Neuronal stem cell (in vitro differentiated cells): ENCODE measurements around the gene C2orf76.

ENCODE experiments used
- DNase-seq: peaks from one replicate; pipeline ENCODE4 v3.0.0-alpha.2; 2013; ENCODE audit warnings: low spot score
- H2AFZ ChIP-seq: one replicate; pipeline ENCODE4 v1.6.1; 2013; ENCODE audit warnings: mild to moderate bottlenecking, low read length, inconsistent platforms
- H2AK5ac ChIP-seq: 2 replicates; pipeline ENCODE4 v1.6.1; 2013; ENCODE audit warnings: low read depth, mild to moderate bottlenecking, inconsistent platforms, low read length, moderate library complexity, mixed read lengths
- H2BK120ac ChIP-seq: 2 replicates; pipeline ENCODE4 v1.6.1; 2013; ENCODE audit warnings: low read depth, mild to moderate bottlenecking, inconsistent platforms, low read length, moderate library complexity, mixed read lengths
- H2BK12ac ChIP-seq: one replicate; pipeline ENCODE4 v1.6.1; 2013; ENCODE audit warnings: low read length, inconsistent platforms
- H2BK15ac ChIP-seq: 2 replicates; pipeline ENCODE4 v1.6.1; 2013; ENCODE audit warnings: mild to moderate bottlenecking, low read length, inconsistent platforms, mixed read lengths
- H2BK5ac ChIP-seq: one replicate; pipeline ENCODE4 v1.6.1; 2013; ENCODE audit warnings: inconsistent platforms, mild to moderate bottlenecking, low read length, moderate library complexity
- H3K14ac ChIP-seq: one replicate; pipeline ENCODE4 v1.6.1; 2013; ENCODE audit warnings: low read length, inconsistent platforms
- H3K18ac ChIP-seq: 2 replicates; pipeline ENCODE4 v1.6.1; 2013; ENCODE audit warnings: low read length, inconsistent platforms
- H3K23ac ChIP-seq: 2 replicates; pipeline ENCODE4 v1.6.1; 2013; ENCODE audit warnings: low read depth, mild to moderate bottlenecking, mixed read lengths, low read length, inconsistent platforms; ENCODE audit not compliant: poor library complexity
- H3K27ac ChIP-seq: replicated peaks from 3 replicates; pipeline ENCODE4 v1.5.1; 2013; ENCODE audit warnings: low read length, inconsistent platforms
- H3K27me3 ChIP-seq, 3 experiments: 2 replicates each; pipeline ENCODE4 v1.6.1; 2013; ENCODE audit warnings: low read length in 3 of 3, mild to moderate bottlenecking in 2 of 3, inconsistent platforms in 1 of 3, low read depth in 1 of 3, mixed read lengths in 1 of 3, moderate library complexity in 1 of 3; ENCODE audit not compliant: control insufficient read depth in 3 of 3, insufficient read depth in 3 of 3
- H3K36me3 ChIP-seq, 2 donors: replicated peaks in 1 of 2; 2 replicates each; pipeline ENCODE4 v1.6.1; 2013; ENCODE audit warnings: low read length in 2 of 2; ENCODE audit not compliant: control insufficient read depth in 2 of 2, insufficient read depth in 2 of 2
- H3K4ac ChIP-seq: 2 replicates; pipeline ENCODE4 v1.6.1; 2013; ENCODE audit warnings: inconsistent platforms, mild to moderate bottlenecking, low read length, moderate library complexity
- H3K4me1 ChIP-seq, 2 donors: 1 replicate in 1 of 2; 2 replicates in 1 of 2; pipeline ENCODE4 v1.6.1; 2013; ENCODE audit warnings: low read length in 2 of 2, low read depth in 1 of 2; ENCODE audit not compliant: control insufficient read depth in 2 of 2, insufficient read depth in 1 of 2
- H3K4me2 ChIP-seq: one replicate; pipeline ENCODE4 v1.6.1; 2013; ENCODE audit warnings: mild to moderate bottlenecking, low read length, inconsistent platforms; ENCODE audit not compliant: insufficient read depth, poor library complexity, severe bottlenecking
- H3K4me3 ChIP-seq, 2 donors: 2 replicates each; pipeline ENCODE4 v1.5.1; 2013; ENCODE audit warnings: low read length in 2 of 2, mild to moderate bottlenecking in 2 of 2, inconsistent platforms in 1 of 2, moderate library complexity in 1 of 2
- H3K79me1 ChIP-seq: one replicate; pipeline ENCODE4 v1.6.1; 2013; ENCODE audit warnings: low read depth, mild to moderate bottlenecking, inconsistent platforms, low read length, moderate library complexity
- H3K9ac ChIP-seq: one replicate; pipeline ENCODE4 v1.6.1; 2013; ENCODE audit warnings: mild to moderate bottlenecking, low read depth, low read length, inconsistent platforms; ENCODE audit not compliant: poor library complexity
- H3K9me3 ChIP-seq, 2 donors: replicated peaks in 1 of 2; 2 replicates each; pipeline versions ENCODE3 to v1.6.1; 2013; ENCODE audit warnings: low read length in 2 of 2, mild to moderate bottlenecking in 2 of 2, inconsistent platforms in 1 of 2, low read depth in 1 of 2, mixed read lengths in 1 of 2, moderate library complexity in 1 of 2; ENCODE audit not compliant: control insufficient read depth in 2 of 2, insufficient read depth in 1 of 2
- H4K8ac ChIP-seq: one replicate; pipeline ENCODE4 v1.6.1; 2013; ENCODE audit warnings: low read depth, mild to moderate bottlenecking, inconsistent platforms, low read length, moderate library complexity
- H4K91ac ChIP-seq: one replicate; pipeline ENCODE4 v1.6.1; 2013; ENCODE audit warnings: low read length, low read depth, mild to moderate bottlenecking, inconsistent platforms; ENCODE audit not compliant: poor library complexity
- WGBS, 2 donors: extraction: QIAGEN DNeasy Blood & Tissue Kit; methylation state at CpG; one replicate each; pipeline ENCODE4 v1.1.7; 2013; ENCODE audit warnings: missing lambda C conversion rate in 2 of 2, mixed read lengths in 1 of 2; ENCODE audit not compliant: insufficient read length in 2 of 2, insufficient replicate concordance in 1 of 2; ENCODE audit errors: extremely low coverage in 2 of 2; 5-methylcytosine and 5-hydroxymethylcytosine counted together

The C2orf76 gene

GRCh38 chr2:119341684-119342083 lies 24.9 kb downstream of the C2orf76 start:
- H2BK5ac ChIP-seq = no peak overlapping the region
- no peak overlapping the region for H4K91ac ChIP-seq
- H3K27me3 ChIP-seq = no peaks in the 10 kb centered on the region
- H3K4me3 ChIP-seq = no peak overlapping the region
- no CpG with 5 or more reads among the region's 2 CpGs for WGBS, 2 donors
- H3K27ac ChIP-seq = no peak overlapping the region
- H2BK15ac ChIP-seq = no peak overlapping the region
- no peak overlapping the region for H2AFZ ChIP-seq
- H3K18ac ChIP-seq = no peak overlapping the region
- H2BK12ac ChIP-seq = no peak overlapping the region
- H3K4me2 ChIP-seq = no peak overlapping the region
- H2BK120ac ChIP-seq = no peak overlapping the region
- H3K14ac ChIP-seq = no peak overlapping the region
- H2AK5ac ChIP-seq = no peak overlapping the region
- H3K4me1 ChIP-seq = peaks cover 0 to 8% of the 10 kb centered on the region in 2 donors
- no peaks in the 10 kb centered on the region for H3K36me3 ChIP-seq
- no peaks in the 10 kb centered on the region for H3K9me3 ChIP-seq
- H3K4ac ChIP-seq = no peak overlapping the region
- no peak overlapping the region for H3K9ac ChIP-seq
- no peak overlapping the region for H3K23ac ChIP-seq
- H4K8ac ChIP-seq = no peak overlapping the region
- no peaks in the 10 kb centered on the region for H3K79me1 ChIP-seq
- DNase-seq = no peak

- no peak overlapping the region for H3K4me2 ChIP-seq
- H2AFZ ChIP-seq = no peak overlapping the region
- no peak overlapping the region for H3K18ac ChIP-seq
- no peaks in the 10 kb centered on the region for H3K27me3 ChIP-seq
- no peak overlapping the region for H2BK15ac ChIP-seq
- no peak overlapping the region for H3K27ac ChIP-seq
- no peak overlapping the region for H4K8ac ChIP-seq
- WGBS, 2 donors = no CpG with 5 or more reads among the region's 7 CpGs
- no peak overlapping the region for H4K91ac ChIP-seq
- H3K14ac ChIP-seq = no peak overlapping the region
- no peak overlapping the region for H2BK12ac ChIP-seq
- no peak overlapping the region for H2AK5ac ChIP-seq
- H2BK120ac ChIP-seq = no peak overlapping the region
- H3K79me1 ChIP-seq = no peaks in the 10 kb centered on the region
- H3K9me3 ChIP-seq = no peaks in the 10 kb centered on the region
- no peak overlapping the region for H3K4me3 ChIP-seq
- no peaks in the 10 kb centered on the region for H3K36me3 ChIP-seq
- no peak overlapping the region for H3K4ac ChIP-seq
- no peak overlapping the region for H3K9ac ChIP-seq
- H2BK5ac ChIP-seq = no peak overlapping the region
- no peak for DNase-seq
- H3K23ac ChIP-seq = no peak overlapping the region
- peaks cover 0 to 8% of the 10 kb centered on the region in 2 donors for H3K4me1 ChIP-seq
Observed at GRCh38 chr2:119339562-119339923, 27.1 kb downstream of the C2orf76 start.

- H3K27me3 ChIP-seq = no peaks in the 10 kb centered on the region
- H3K4me3 ChIP-seq = no peak overlapping the region
- no peak overlapping the region for H3K4me2 ChIP-seq
- no peak overlapping the region for H3K27ac ChIP-seq
- no peak overlapping the region for H2BK12ac ChIP-seq
- no CpG with 5 or more reads among the region's 6 CpGs for WGBS, 2 donors
- H3K79me1 ChIP-seq = no peaks in the 10 kb centered on the region
- H4K8ac ChIP-seq = no peak overlapping the region
- H3K4ac ChIP-seq = no peak overlapping the region
- H2AK5ac ChIP-seq = no peak overlapping the region
- H3K23ac ChIP-seq = no peak overlapping the region
- no peak overlapping the region for H2AFZ ChIP-seq
- no peak overlapping the region for H2BK120ac ChIP-seq
- no peak overlapping the region for H2BK5ac ChIP-seq
- H3K9me3 ChIP-seq = no peaks in the 10 kb centered on the region
- H4K91ac ChIP-seq = no peak overlapping the region
- no peak overlapping the region for H3K14ac ChIP-seq
- H3K36me3 ChIP-seq = no peaks in the 10 kb centered on the region
- no peak overlapping the region for H3K9ac ChIP-seq
- no peak for DNase-seq
- H3K4me1 ChIP-seq = peaks cover 0 to 8% of the 10 kb centered on the region in 2 donors
- H2BK15ac ChIP-seq = no peak overlapping the region
- H3K18ac ChIP-seq = no peak overlapping the region
Observed at GRCh38 chr2:119338826-119339561, 27.6 kb downstream of the C2orf76 start.

GRCh38 chr2:119338272-119338671 lies 28.4 kb downstream of the C2orf76 start:
- H3K27ac ChIP-seq = no peak overlapping the region
- no peak overlapping the region for H3K18ac ChIP-seq

More at GRCh38 chr2:119338272-119338671, 28.4 kb downstream of the C2orf76 start:
- no CpG with 5 or more reads among the region's 2 CpGs for WGBS, 2 donors
- Histone ChIP-seq H2BK5ac (no peak overlapping the region), H3K27me3 (no peaks in the 10 kb centered on the region), H3K4ac (no peak overlapping the region), H3K4me1 (peaks cover 0 to 8% of the 10 kb centered on the region in 2 donors), H2BK120ac (no peak overlapping the region), H2BK12ac (no peak overlapping the region), H4K8ac (no peak overlapping the region), H4K91ac (no peak overlapping the region), H2AK5ac (no peak overlapping the region), H3K79me1 (no peaks in the 10 kb centered on the region), H3K4me2 (no peak overlapping the region), H2AFZ (no peak overlapping the region), H3K4me3 (no peak overlapping the region), H3K23ac (no peak overlapping the region), H3K14ac (no peak overlapping the region), H3K9ac (no peak overlapping the region), H2BK15ac (no peak overlapping the region), H3K36me3 (no peaks in the 10 kb centered on the region), H3K9me3 (no peaks in the 10 kb centered on the region)
- no peak for DNase-seq
